ENCODE measurements around the gene UBR3. TPM values are rescaled to one million over a fixed set of nuclear protein-coding genes. Genes with fewer than 3 reads are reported as not detected.
A peak's percentile ranks its signal among the peaks of the same experiment; 100 is the strongest.

The UBR3 gene
- total RNA-seq, 1 experiment from 2014 or later, result 21.9 TPM

DNA sequence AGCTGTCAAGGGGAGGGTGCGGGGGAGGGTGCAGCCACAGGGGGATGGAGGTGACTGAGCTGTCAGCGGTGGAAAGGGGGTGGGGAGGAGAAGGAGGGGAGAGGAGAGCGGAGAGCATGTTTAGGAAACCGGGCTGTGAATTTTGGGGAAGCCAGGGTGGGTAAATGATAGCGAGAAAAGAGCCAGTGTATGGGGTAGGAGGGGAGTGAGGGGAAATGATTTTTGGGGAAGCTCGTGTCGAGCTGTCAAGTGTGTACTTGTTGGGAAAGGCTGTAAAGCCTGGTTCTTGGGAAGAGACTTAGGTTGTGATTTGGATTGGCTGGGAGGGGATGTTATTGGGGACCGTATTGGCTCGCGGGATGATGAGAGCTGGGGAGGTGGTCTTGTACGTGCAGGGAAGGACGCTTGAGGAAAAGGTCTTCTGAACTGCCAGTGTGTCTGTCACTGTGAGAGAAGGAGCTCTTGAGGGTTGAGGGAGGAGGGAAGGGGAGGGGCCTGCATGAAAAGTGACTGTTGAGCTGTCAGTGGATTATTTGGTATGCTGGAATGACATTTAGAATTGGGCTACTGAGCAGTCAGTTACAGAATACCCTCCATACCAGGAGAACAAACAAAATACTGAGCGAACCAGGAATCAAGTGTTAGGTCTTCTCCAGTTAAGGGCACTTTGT, 1.0 kb downstream of the UBR3 start:
- peak overlapping the region; percentile 60; the same call in 1 of the 2 replicates for H2AFZ ChIP-seq

DNA sequence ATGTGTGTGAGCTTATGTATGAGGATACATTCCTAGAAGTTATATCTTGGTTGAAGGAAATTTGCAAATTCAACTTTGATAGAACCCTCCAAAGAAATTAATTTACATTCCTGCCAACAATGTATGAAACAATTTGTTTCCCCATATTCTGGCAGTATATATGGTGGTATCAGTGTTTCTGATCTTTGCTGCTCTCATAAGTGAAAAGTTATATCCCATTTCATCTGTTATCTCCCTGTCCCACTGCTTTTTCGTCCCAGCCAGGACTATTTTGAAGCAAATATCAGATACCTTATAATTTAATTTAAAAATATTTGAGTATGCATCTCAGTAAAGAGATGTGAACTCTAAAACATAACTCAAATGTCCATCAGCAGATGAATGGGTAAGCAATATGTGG, 7.1 kb downstream of the UBR3 start:
- H2AFZ ChIP-seq, result no peak overlapping the region
- no peaks in the 10 kb centered on the region for H3F3A ChIP-seq (ENCODE audit: insufficient read depth, low read depth)
- peaks cover 36% of the 10 kb centered on the region for H3K79me2 ChIP-seq (ENCODE audit: low read depth)
- DNase-seq, result no peak
- no TSS peak for BruUV-seq (replicated peaks)
- H3K27ac ChIP-seq, result no peak overlapping the region
- H3K27me3 ChIP-seq (ENCODE audit: insufficient read depth, low read depth), result no peaks in the 10 kb centered on the region
- no peaks in the 10 kb centered on the region for H3K9me2 ChIP-seq (ENCODE audit: insufficient read depth)
- H3K4me1 ChIP-seq (replicated peaks; ENCODE audit: insufficient read depth), result no peaks in the 10 kb centered on the region
- ChIA-PET CTCF (no interaction called here), POLR2A (ENCODE audit: unreplicated experiment) (no interaction called here)
- no peak overlapping the region for H3K4me2 ChIP-seq
- intact Hi-C loops (cut with micrococcal nuclease; ENCODE audit: unreplicated experiment), result no loop called here
- TF ChIP-seq, protein P1, sequence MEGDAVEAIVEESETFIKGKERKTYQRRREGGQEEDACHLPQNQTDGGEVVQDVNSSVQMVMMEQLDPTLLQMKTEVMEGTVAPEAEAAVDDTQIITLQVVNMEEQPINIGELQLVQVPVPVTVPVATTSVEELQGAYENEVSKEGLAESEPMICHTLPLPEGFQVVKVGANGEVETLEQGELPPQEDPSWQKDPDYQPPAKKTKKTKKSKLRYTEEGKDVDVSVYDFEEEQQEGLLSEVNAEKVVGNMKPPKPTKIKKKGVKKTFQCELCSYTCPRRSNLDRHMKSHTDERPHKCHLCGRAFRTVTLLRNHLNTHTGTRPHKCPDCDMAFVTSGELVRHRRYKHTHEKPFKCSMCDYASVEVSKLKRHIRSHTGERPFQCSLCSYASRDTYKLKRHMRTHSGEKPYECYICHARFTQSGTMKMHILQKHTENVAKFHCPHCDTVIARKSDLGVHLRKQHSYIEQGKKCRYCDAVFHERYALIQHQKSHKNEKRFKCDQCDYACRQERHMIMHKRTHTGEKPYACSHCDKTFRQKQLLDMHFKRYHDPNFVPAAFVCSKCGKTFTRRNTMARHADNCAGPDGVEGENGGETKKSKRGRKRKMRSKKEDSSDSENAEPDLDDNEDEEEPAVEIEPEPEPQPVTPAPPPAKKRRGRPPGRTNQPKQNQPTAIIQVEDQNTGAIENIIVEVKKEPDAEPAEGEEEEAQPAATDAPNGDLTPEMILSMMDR (conservative IDR thresholded peaks at IDR 0.05), result no peak
- no peak for TF ChIP-seq EZH2 (IDR thresholded peaks at IDR 0.05; ENCODE audit: low read depth)
- H3K4me3 ChIP-seq, result no peak overlapping the region
- H3K36me3 ChIP-seq (ENCODE audit: low read depth), result no peaks in the 10 kb centered on the region
- no peaks in the 10 kb centered on the region for H4K20me1 ChIP-seq (ENCODE audit: insufficient read depth)
- no peaks in the 10 kb centered on the region for H3K9me3 ChIP-seq (ENCODE audit: insufficient read depth, low read depth)

More for the DNA sequence above, 1.0 kb downstream of the UBR3 start:
- no TSS peak for BruUV-seq (replicated peaks)
- no peaks in the 10 kb centered on the region for H3K36me3 ChIP-seq (ENCODE audit: low read depth)
- H3K9me3 ChIP-seq (ENCODE audit: insufficient read depth, low read depth), result no peaks in the 10 kb centered on the region
- TF ChIP-seq, protein P1 (conservative IDR thresholded peaks at IDR 0.05), result no peak
- no peak for TF ChIP-seq EZH2 (IDR thresholded peaks at IDR 0.05; ENCODE audit: low read depth)
- H3K4me1 ChIP-seq (replicated peaks; ENCODE audit: insufficient read depth), result peaks cover 10% of the 10 kb centered on the region; the same call in 1 of the 2 replicates
- H3K79me2 ChIP-seq (ENCODE audit: low read depth), result peaks cover 60% of the 10 kb centered on the region
- ChIA-PET CTCF (no interaction called here), POLR2A (ENCODE audit: unreplicated experiment) (interaction anchor here (0.5 to 0.7 kb wide), 3 partner anchors 19 to 665 kb away, joined by 3 to 7 read pairs (median 4); no protein-coding TSS in a partner anchor)
- H3K4me3 ChIP-seq, result peak overlapping the region; percentile 64
- no peaks in the 10 kb centered on the region for H3K9me2 ChIP-seq (ENCODE audit: insufficient read depth)
- intact Hi-C loops (cut with micrococcal nuclease; ENCODE audit: unreplicated experiment), result no loop called here
- no peak overlapping the region for H3K27ac ChIP-seq
- peak; percentile 11 to 40 for DNase-seq
- peak overlapping the region; percentile 90 for H3K4me2 ChIP-seq
- no peaks in the 10 kb centered on the region for H3F3A ChIP-seq (ENCODE audit: insufficient read depth, low read depth)
- no peaks in the 10 kb centered on the region for H3K27me3 ChIP-seq (ENCODE audit: insufficient read depth, low read depth)
- H4K20me1 ChIP-seq (ENCODE audit: insufficient read depth), result peaks cover 11% of the 10 kb centered on the region

DNA sequence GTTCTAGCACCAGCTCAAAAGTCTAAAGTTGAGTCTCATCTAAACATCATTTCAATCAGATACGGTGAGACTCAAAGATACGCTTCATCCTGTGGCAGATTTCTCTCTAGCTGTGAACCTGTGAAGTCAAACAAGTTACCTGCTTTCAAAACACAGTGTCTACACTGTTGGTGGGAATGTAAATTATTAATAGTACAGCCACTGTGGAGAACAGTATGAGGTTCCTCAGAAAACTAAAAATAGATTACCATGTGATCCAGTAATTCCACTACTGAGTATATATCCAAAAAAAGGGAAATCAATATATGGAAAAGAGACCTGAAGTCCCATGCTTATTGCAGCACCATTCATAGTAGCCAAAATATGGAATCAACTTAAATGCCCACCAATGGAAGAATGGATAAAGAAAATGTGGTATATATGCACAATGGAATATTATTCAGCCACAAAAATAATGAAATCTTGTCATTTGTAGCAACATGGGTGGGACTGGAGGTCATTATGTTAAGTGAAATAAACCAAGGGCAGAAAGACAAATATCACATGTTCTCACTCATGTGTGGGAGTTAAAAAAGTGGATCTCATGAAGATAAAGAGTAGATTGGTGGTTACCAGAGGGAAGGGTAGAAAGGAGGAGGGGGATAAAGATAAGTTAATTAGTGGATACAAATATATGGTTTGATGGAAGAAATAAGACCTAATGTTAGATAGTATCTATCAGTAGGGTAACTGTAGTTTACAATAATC, 11.7 kb downstream of the UBR3 start:
- no peak overlapping the region for H3K4me3 ChIP-seq
- peaks cover under 1% of the 10 kb centered on the region; the same call in 1 of the 2 replicates for H3K79me2 ChIP-seq (ENCODE audit: low read depth)
- no peaks in the 10 kb centered on the region for H3F3A ChIP-seq (ENCODE audit: insufficient read depth, low read depth)
- no peaks in the 10 kb centered on the region for H3K9me3 ChIP-seq (ENCODE audit: insufficient read depth, low read depth)
- intact Hi-C loops (cut with micrococcal nuclease; ENCODE audit: unreplicated experiment), result no loop called here
- no peak overlapping the region for H2AFZ ChIP-seq
- DNase-seq, result no peak
- no peaks in the 10 kb centered on the region for H3K27me3 ChIP-seq (ENCODE audit: insufficient read depth, low read depth)
- BruUV-seq (replicated peaks), result no TSS peak
- H3K4me1 ChIP-seq (replicated peaks; ENCODE audit: insufficient read depth), result no peaks in the 10 kb centered on the region
- no peaks in the 10 kb centered on the region for H3K9me2 ChIP-seq (ENCODE audit: insufficient read depth)
- TF ChIP-seq, protein P1 (conservative IDR thresholded peaks at IDR 0.05), result no peak
- TF ChIP-seq EZH2 (IDR thresholded peaks at IDR 0.05; ENCODE audit: low read depth), result no peak
- ChIA-PET CTCF (no interaction called here), POLR2A (ENCODE audit: unreplicated experiment) (no interaction called here)
- no peaks in the 10 kb centered on the region for H3K36me3 ChIP-seq (ENCODE audit: low read depth)
- H4K20me1 ChIP-seq (ENCODE audit: insufficient read depth), result no peaks in the 10 kb centered on the region
- H3K27ac ChIP-seq, result no peak overlapping the region
- no peak overlapping the region for H3K4me2 ChIP-seq
